ACHN (cell line): ENCODE results near the gene NPY.
A peak's percentile ranks its signal among the peaks of the same experiment; 100 is the strongest.

Experiments used
- DNase-seq: peaks from one replicate; pipeline ENCODE4 v3.0.0-alpha.2; 2015
- in situ Hi-C: cut with HindIII; loops from 2 replicates; pipeline ENCODE4 v1.10.0; 2017; ENCODE audit warnings: low sequenced_read_pairs, low pct_ligation_motif_present, low pct_unique_long_range_greater_than_20kb

NPY gene

DNA sequence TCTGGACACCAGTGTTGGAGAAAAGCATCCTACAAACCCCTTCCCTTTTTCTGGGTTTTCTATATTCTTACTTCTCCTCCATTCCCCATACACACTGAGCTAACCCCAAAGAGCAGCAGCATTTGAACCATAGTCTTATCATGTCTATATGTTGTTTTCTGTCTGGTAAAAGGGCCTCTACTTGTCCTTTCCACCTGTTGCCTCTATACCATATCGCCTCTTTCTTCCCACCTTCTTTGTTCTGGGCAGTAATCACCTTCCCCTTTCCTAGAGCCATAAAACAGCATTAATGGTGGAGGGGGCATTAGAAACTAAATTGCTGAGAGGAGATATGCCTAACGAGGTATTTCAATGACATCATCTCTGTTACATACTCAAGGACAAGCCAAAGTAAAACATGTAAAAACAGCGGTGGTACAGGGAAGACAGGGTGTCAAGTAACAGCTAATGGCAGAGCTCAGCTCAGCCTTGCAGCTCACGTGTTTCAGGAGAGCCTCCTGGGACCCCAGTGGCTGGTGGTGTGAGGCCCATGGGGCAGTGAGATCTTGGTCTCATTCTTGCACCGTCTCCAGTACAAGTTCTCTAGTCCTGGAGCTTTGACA, 20.6 kb downstream of the NPY start:
- in situ Hi-C loops = no loop called here
- DNase-seq = no peak

DNA sequence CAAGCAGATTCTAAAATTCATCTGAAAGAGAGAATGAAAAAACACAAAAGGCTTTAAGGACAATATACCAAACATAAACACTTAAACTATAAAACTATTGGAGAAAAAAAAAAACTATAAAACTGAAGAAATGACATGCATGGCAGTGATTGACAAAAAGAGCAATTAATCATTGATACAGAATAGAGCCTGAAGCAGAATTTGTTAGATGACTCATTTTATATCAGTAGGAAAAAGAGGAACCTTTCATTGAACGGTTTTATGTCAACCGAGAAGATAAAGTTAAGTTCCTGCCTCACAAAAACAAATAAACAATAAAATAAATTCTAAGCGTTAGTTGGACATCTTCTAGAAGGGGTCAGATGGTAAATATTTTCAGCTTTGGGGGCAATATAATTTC, 23.3 kb downstream of the NPY start:
- in situ Hi-C loops = no loop called here
- no peak for DNase-seq

DNA sequence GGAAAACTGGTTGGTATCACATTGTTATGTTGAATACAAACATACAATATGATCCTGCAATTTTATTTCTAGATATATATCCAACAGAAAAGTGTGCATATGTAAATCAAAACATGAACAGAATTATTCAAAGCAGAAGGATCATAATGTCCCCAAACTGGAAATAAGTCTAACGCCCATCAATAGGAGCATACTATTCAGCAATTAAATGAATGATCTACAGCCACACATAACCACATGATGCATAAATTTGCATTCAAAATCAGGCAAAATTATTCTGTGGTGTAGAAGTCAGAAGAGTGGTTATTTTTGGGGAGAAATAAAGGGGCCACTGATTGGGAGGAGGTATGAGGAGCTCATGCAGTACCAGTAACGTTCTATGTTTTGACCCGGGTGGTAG, 28.6 kb downstream of the NPY start:
- no peak for DNase-seq
- in situ Hi-C loops = no loop called here

DNA sequence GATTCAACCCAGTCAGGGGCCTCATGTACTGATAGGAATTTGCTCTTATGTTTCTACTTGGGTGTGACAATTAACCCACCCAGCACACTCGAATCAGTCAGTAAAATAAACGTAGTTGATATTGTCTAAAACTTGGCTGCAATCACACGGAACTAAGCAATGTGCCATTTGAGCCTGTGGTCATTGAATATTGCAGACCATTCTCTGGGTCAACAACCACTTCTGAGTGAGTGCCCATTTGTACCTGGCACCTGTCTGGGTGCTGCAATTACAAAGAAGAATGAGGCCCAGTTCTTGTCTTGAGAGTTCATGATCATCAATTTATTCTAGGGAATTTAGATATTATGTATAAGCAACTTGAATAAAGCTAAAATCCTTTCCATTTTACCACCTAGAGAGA, 29.8 kb downstream of the NPY start:
- DNase-seq = no peak
- in situ Hi-C loops = no loop called here

DNA sequence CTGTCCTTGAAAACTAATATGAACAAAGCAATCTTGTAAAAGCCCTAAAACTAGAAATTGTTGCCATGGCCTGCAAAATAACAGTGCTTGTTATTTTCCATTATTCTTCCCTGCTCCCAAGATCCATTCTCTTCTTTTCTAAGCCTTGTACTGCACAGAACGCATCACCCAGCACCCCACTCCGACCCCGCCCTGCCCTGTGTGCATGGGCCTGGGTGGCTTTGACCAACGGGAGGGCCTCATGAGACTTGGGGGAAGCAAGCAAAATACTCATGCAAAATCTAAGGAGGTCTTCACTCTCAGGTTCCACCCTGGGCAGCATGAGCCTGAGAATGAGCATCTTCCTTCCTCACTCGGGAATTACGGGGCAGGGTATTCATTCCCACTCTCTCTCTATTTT, 32.4 kb downstream of the NPY start:
- no peak for DNase-seq
- in situ Hi-C loops = no loop called here

DNA sequence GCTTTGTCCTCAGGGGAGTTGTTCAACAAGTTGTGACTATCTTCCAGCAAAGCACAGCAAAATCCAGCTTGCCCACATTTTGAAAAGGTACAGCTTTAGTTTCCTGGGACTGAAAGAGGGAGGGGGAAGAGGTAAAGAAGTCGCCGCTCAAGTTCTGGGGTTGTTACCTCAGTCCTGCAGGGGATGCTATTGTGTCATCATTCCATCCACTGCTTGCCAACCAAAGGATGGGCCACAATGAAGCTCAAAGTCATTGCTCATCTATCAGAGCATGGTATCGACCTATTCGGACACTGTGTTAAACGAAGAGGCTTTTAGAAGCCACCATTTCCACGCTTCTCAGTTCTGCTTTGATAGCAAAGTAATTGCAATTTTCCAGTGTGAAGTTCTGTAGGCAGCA, 34.3 kb downstream of the NPY start:
- DNase-seq = peak; percentile 71
- in situ Hi-C loops = no loop called here

DNA sequence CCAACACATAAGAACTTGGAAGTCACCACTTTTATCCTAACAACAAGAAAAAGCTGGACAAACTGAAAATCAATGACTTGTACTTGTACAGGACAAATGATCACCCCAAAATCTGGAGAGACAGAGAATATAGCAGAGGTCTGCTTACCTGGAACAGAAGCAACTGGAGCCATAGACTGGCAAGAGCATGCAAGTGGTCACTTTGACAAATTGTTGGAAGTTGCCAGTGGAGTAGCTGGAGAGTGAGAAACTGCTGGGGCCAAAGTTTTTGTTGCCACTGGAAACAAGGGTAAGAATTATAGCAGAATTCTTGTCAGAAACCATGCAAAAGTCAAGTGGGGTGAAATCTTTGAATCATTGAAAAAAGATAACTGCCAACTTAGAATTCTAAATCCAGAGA, 35.2 kb downstream of the NPY start:
- DNase-seq = no peak
- in situ Hi-C loops = no loop called here

DNA sequence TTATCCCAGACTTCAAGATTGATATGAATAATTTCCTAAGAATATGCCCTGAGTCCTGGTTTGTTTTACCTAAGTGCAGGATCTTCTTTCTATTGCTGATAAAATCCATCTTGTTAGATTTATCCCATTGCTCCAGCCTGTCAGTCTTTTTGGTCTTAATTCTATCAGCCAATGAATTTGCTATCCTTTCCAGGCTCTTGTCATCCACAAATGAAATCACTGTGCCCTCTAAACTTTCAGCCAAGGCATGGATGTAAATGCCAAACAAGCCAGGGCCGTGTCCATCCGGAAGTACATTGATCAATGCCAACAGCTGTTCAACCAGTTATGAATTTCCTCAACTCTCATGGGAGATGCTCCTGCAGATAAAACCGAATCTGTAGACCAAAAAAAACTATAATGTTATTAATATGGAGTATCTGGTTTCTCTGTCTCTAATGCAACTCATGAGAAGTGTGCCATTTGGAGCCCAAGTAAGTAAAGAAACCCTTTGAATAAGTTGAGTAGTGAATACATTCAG, 40.0 kb downstream of the NPY start:
- no peak for DNase-seq
- in situ Hi-C loops = no loop called here

DNA sequence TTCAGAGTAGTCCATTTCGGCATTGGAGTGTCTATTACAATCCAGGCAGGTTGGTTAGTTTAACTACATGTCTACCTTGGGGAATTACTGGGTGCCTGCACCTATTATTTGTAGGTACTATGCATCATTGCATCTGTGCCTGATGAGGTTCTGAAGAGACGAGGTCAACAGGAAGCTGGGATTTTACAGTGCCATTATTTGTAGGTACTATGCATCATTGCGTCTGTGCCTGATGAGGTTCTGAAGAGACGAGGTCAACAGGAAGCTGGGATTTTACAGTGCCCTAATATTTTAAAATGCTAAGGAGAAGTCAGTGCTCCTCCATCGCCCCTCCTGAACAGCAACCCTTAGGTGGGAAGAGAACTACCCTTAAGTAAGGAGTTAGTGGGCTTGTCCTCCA, 41.7 kb downstream of the NPY start:
- no peak for DNase-seq
- in situ Hi-C loops = no loop called here

DNA sequence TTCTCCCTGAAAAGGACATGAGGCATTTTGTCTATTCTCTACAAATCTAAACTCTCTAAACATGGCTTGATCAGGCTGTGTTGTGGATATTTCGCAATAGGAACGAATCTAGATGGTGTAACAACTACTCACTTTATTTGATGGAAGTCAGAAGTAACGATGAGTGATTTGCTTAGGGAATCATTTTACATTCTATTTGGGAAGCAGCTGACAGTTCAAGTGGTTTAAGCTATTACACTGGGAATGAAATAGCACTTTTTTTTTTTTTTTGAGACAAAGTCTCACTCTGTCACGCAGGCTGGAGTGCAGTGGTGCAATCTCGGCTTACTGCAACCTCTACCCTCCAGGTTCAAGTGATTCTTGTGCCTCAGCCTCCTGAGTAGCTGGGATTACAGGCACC, 44.1 kb downstream of the NPY start:
- no peak for DNase-seq
- in situ Hi-C loops = no loop called here

DNA sequence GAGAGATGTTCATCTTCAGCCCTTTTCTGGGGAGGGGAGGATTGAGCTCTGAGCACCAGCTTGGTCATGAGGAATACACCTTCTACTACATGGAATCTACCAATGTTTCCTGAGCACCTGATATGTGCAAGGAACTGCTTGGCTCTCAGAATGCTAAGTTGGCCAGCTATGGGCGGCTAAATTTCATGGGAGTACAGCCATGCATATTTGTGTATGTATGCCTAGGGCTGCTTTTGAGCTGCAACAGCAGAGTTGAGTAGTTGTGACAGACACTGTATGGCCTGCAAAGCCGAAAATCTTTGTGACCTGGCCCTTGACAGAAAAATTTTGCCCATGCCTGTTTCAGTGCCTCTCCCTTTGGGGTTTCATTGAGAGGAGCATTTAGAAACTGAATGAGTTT, 44.9 kb downstream of the NPY start:
- in situ Hi-C loops = no loop called here
- DNase-seq = no peak

DNA sequence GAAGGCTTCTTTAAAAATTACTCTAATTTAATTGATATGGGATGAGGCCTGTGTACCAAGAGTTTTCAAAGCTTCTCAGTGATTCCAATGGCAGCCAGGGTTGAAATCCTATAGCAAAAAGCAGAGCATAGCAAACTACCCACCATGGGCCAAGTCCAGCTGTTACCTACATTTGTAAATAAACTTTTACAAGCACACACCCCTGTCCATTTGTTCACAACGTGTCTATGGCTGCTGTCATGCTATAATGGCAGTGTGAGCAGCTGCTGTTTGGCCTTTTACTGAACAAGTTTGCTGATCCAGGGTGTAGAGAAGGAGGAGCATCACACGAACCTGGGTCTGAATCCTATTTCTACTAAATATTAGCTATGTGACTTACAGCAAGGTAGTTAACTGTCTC, 50.0 kb downstream of the NPY start:
- no peak for DNase-seq
- in situ Hi-C loops = no loop called here

DNA sequence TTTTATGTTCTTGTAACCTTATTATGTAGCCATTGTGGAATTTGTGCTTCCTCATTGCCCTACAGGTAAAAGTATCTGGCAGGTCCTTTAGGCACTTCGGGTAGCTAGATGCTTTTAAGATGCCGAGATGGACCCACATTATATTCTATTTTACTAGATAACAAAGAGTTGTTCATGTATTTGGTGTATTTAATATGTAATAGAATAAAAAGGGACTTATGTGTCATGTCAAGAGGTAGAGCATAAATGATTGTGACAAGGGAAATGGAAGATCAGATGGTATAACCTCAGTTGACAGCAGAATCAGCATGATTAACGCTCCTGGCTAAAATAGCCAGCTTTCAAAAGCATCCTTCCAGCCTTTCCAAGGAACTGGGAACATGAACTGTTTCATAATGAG, 50.6 kb downstream of the NPY start:
- in situ Hi-C loops = no loop called here
- DNase-seq = no peak

DNA sequence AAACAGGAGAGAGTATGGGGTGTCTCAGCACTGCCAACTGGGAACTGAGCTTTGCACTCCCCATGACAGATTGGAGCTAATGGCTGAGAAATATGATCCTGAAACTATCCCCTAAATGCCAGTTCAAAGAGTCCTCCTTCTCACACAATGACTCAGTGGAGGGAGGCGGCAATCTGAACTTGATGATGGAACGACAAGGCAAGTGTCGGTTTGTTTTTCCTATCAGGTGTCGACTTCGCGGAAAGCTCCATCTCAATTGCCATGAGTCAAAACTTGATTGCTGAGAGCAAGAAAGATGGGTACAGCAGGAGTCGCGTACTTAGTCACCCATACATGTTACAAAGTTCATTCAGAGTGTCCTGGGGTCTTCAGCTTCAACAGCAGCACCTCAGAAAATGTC, 52.5 kb downstream of the NPY start:
- in situ Hi-C loops = no loop called here
- DNase-seq = no peak

DNA sequence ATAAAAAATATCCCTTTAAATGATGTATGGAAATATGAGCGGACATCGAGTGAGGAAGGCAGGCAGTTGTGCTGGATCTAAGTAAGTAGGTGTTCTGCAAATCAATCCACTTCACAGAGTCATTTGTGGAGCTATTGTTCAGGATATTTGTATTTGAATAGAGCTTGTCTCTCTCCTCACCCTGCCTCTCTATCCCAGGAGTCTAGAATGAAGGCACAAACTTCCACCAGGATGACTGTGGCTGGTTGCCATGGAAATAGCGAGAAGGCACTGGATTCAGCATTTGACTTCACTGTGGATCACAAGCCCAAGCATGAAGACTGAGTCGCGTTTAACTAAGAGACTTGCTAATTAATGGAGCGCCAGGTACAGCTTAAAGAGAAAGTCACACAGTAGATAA, 53.2 kb downstream of the NPY start:
- in situ Hi-C loops = no loop called here
- DNase-seq = no peak

DNA sequence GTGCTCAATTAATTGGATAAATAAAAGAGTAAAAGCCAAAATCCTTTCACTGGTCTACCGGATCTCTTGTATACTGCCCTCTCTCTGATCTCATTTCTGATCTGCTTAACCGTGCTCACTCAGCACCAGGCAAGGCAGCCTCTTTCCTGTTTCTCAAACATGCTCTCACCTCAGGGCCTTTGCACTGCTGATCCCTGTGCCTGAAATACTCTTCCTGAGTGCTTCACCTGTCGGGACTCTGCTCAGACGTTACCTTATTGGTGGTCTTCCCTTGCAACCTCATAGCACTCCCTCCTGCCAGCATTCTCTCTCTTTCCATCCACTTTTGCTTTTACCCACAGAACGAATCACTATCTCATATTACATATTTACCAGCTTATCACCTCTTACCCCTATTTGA, 55.6 kb downstream of the NPY start:
- in situ Hi-C loops = no loop called here
- no peak for DNase-seq

DNA sequence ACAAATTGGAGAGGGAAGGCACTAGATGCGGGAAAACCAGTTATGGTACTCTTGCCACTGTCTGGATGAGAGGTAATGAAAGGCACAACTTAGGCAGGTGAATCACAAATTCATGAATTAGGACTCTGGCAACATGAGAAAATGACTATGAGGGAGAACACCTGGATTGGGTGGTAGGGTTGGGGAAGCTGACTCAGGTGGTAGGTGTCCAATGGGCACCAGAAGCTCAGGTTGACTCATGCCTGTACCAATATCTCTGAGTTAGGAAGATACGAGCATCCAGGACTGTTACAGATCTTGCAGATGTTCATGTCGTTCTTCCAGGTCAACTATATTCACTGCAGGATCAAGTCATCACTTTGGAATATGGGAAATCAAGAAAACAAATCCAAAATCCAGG, 56.7 kb downstream of the NPY start:
- DNase-seq = no peak
- in situ Hi-C loops = no loop called here
